WTC11 (cell line): ENCODE data around the gene ACBD3. TPM values are rescaled to one million over a fixed set of nuclear protein-coding genes. Genes with fewer than 3 reads are reported as not detected.

Experiments
- ATAC-seq: fragments of 200-7000 bp; cut with Tn5 transposase; 2 replicates; pipeline ENCODE4 v1.10.0; 2021; ENCODE audit warnings: mild to moderate bottlenecking, moderate library complexity
- CTCF ChIA-PET: fragments of 300-600 bp; sonication (Branson Sonifier 250); formaldehyde crosslinking; loops from one replicate; lab custom pipeline; 2021; ENCODE audit warnings: antibody characterized with exemption; lab: Charles Lee
- POLR2A ChIA-PET: fragments of 350-600 bp; sonication (Branson Sonifier 250); formaldehyde crosslinking; loops from one replicate; lab custom pipeline; 2021; ENCODE audit warnings: antibody characterized with exemption; lab: Charles Lee
- DNase-seq: peaks from one replicate; pipeline ENCODE4 v3.0.0; 2021; ENCODE audit warnings: low spot score
- H3K27ac Mint-ChIP-seq: 2 replicates; pipeline ENCODE4 v1.8.0; 2021; ENCODE audit warnings: mixed read lengths
- H3K27me3 Mint-ChIP-seq: 2 replicates; pipeline ENCODE4 v1.8.0; 2021; ENCODE audit warnings: low read depth, mild to moderate bottlenecking, moderate library complexity, mixed read lengths
- H3K36me3 Mint-ChIP-seq: 2 replicates; pipeline ENCODE4 v1.8.0; 2021; ENCODE audit warnings: mixed read lengths
- H3K4me1 Mint-ChIP-seq: 2 replicates; pipeline ENCODE4 v1.8.0; 2022; ENCODE audit warnings: mixed read lengths
- H3K4me3 Mint-ChIP-seq: 2 replicates; pipeline ENCODE4 v1.8.0; 2021; ENCODE audit warnings: mild to moderate bottlenecking, moderate library complexity, mixed read lengths
- H3K9me3 Mint-ChIP-seq: 2 replicates; pipeline ENCODE4 v1.8.0; 2021; ENCODE audit warnings: mixed read lengths
- CBFB ChIP-seq: sonication (generic); formaldehyde crosslinking; IDR thresholded peaks from 2 replicates; pipeline ENCODE4 v1.8.1; 2022; ENCODE audit warnings: mild to moderate bottlenecking, low read depth, missing genetic modification reagents
- E2F1 ChIP-seq: sonication (generic); formaldehyde crosslinking; IDR thresholded peaks from 2 replicates; pipeline ENCODE4 v1.8.0; 2022; ENCODE audit warnings: mild to moderate bottlenecking, missing genetic modification reagents
- ESRRA ChIP-seq: sonication (generic); formaldehyde crosslinking; IDR thresholded peaks from 2 replicates; pipeline ENCODE4 v1.8.1; 2022; ENCODE audit warnings: mild to moderate bottlenecking, missing genetic modification reagents, borderline replicate concordance
- ETV6 ChIP-seq: sonication (generic); formaldehyde crosslinking; IDR thresholded peaks from 2 replicates; pipeline ENCODE4 v1.8.1; 2022; ENCODE audit warnings: mild to moderate bottlenecking, missing genetic modification reagents
- FOXJ3 ChIP-seq: sonication (generic); formaldehyde crosslinking; IDR thresholded peaks from 2 replicates; pipeline ENCODE4 v1.9.0; 2021; ENCODE audit warnings: missing genetic modification reagents, mild to moderate bottlenecking, borderline replicate concordance
- FOXP1 ChIP-seq: sonication (generic); formaldehyde crosslinking; IDR thresholded peaks from 2 replicates; pipeline ENCODE4 v1.8.0; 2022; ENCODE audit warnings: missing genetic modification reagents, mild to moderate bottlenecking, moderate library complexity, borderline replicate concordance
- GTF2I ChIP-seq: fragments of 250-450 bp; sonication (Bioruptor Pico); conservative IDR thresholded peaks from 2 replicates; pipeline ENCODE4 v1.4.0; 2021; ENCODE audit warnings: mild to moderate bottlenecking
- HMGA2 ChIP-seq: fragments of 250-450 bp; sonication (Bioruptor Pico); IDR thresholded peaks from 2 replicates; pipeline ENCODE4 v1.4.0; 2021; ENCODE audit warnings: mild to moderate bottlenecking, moderate library complexity
- KAT7 ChIP-seq: sonication (generic); formaldehyde crosslinking; IDR thresholded peaks from 2 replicates; pipeline ENCODE4 v1.8.1; 2023; ENCODE audit warnings: missing genetic modification reagents, mild to moderate bottlenecking, borderline replicate concordance
- NR1H2 ChIP-seq: sonication (generic); formaldehyde crosslinking; IDR thresholded peaks from 2 replicates; pipeline ENCODE4 v1.9.0; 2021; ENCODE audit warnings: mild to moderate bottlenecking, moderate library complexity, missing genetic modification reagents
- NR2C2 ChIP-seq: sonication (generic); formaldehyde crosslinking; IDR thresholded peaks from 2 replicates; pipeline ENCODE4 v1.8.0; 2022; ENCODE audit warnings: mild to moderate bottlenecking, missing genetic modification reagents
- PRDM15 ChIP-seq: sonication (generic); formaldehyde crosslinking; IDR thresholded peaks from 2 replicates; pipeline ENCODE4 v1.8.0; 2022; ENCODE audit warnings: missing genetic modification reagents
- SMAD4 ChIP-seq: sonication (generic); formaldehyde crosslinking; IDR thresholded peaks from 2 replicates; pipeline ENCODE4 v1.8.0; 2022; ENCODE audit warnings: mild to moderate bottlenecking, missing genetic modification reagents
- SOX15 ChIP-seq: fragments of 250-450 bp; sonication (Bioruptor Pico); IDR thresholded peaks from 2 replicates; pipeline ENCODE4 v1.9.0; 2021; ENCODE audit warnings: mild to moderate bottlenecking
- TCF7 ChIP-seq: sonication (generic); formaldehyde crosslinking; IDR thresholded peaks from 2 replicates; pipeline ENCODE4 v1.8.0; 2022; ENCODE audit warnings: mild to moderate bottlenecking, low read depth, missing genetic modification reagents, moderate library complexity
- TEAD4 ChIP-seq: sonication (generic); formaldehyde crosslinking; IDR thresholded peaks from 2 replicates; pipeline ENCODE4 v1.8.0; 2022; ENCODE audit warnings: mild to moderate bottlenecking, missing genetic modification reagents
- TP53 ChIP-seq: sonication (generic); formaldehyde crosslinking; IDR thresholded peaks from 2 replicates; pipeline ENCODE4 v1.8.1; 2023; ENCODE audit warnings: mild to moderate bottlenecking, missing genetic modification reagents
- ZNF138 ChIP-seq: sonication (generic); formaldehyde crosslinking; conservative IDR thresholded peaks from 2 replicates; pipeline ENCODE4 v1.8.1; 2022; ENCODE audit warnings: mild to moderate bottlenecking, moderate library complexity, missing genetic modification reagents
- ZNF396 ChIP-seq: fragments of 250-450 bp; sonication (Bioruptor Pico); IDR thresholded peaks from 2 replicates; pipeline ENCODE4 v1.8.0; 2021; ENCODE audit warnings: mild to moderate bottlenecking, moderate library complexity, borderline replicate concordance
- ZNF671 ChIP-seq: fragments of 250-450 bp; sonication (Bioruptor Pico); IDR thresholded peaks from 2 replicates; pipeline ENCODE4 v1.8.0; 2021; ENCODE audit warnings: mild to moderate bottlenecking
- total RNA-seq: library from RNA; stranded (reverse); gene quantifications from 3 replicates; pipeline ENCODE4 v1.2.3, GENCODE V29; 2021
- TF ChIP-seq, protein P1 (sequence below): sonication (generic); formaldehyde crosslinking; conservative IDR thresholded peaks from 2 replicates; pipeline ENCODE4 v1.8.1; 2023; ENCODE audit warnings: mild to moderate bottlenecking, low read depth, missing genetic modification reagents, moderate library complexity
- TF ChIP-seq, protein P2 (sequence below): fragments of 250-450 bp; sonication (Bioruptor Pico); IDR thresholded peaks from 2 replicates; pipeline ENCODE4 v2.1.2; 2022; ENCODE audit warnings: mild to moderate bottlenecking, moderate library complexity
- TF ChIP-seq, protein P3 (sequence below): sonication (generic); formaldehyde crosslinking; IDR thresholded peaks from 2 replicates; pipeline ENCODE4 v1.8.1; 2022; ENCODE audit warnings: mild to moderate bottlenecking, moderate library complexity, missing genetic modification reagents
- TF ChIP-seq, protein P4 (sequence below): sonication (generic); formaldehyde crosslinking; IDR thresholded peaks from 2 replicates; pipeline ENCODE4 v1.8.0; 2022; ENCODE audit warnings: mild to moderate bottlenecking, missing genetic modification reagents

ACBD3 gene
- total RNA-seq, 1 experiment from 2014 or later = 38.9 TPM

DNA sequence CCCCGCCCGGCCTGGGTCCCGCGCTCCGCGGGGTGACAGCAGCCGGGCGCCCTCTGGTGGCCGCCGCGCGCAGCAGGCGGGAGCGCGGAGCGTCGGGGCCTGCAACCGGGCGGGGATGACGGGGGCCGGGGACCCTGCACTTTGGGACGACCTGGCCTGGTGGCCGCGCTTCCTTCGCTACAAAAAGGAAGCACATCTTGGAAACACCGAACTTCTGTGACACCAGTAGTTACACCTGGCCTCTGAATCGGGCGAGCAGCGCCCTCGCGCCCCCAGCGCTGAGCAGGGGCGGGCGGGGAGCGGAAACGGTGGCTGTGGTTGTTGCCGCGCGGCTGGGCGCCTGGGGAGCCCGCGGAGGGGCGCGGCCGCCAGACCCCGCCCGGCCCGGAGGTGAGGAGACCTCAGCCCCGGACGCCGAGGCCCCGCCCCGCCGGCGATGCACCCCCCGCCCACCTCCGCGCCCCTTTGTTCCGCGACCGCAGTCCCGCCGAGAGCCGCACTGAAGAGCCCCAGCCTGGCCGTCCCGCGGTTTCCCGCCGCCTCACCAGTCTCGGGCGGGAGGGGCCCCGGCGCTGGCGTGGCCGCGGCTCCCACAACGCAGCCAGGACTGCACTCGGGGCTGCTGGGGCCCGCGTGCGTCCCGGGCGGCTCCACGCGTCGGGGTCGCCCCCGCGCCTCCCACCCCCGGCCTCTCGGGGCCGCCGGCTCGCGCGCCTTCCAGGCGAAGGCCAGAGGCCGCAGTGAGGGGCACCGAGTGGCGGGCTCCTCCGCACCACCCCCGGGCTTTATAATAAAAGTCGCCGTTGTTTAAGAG lies 64.7 kb downstream of the ACBD3 start (continued):
- TF ChIP-seq HMGA2 = no peak
- peak; percentile 97 for TF ChIP-seq KAT7 (CRISPR knock-in tag)
- TF ChIP-seq, protein P1, sequence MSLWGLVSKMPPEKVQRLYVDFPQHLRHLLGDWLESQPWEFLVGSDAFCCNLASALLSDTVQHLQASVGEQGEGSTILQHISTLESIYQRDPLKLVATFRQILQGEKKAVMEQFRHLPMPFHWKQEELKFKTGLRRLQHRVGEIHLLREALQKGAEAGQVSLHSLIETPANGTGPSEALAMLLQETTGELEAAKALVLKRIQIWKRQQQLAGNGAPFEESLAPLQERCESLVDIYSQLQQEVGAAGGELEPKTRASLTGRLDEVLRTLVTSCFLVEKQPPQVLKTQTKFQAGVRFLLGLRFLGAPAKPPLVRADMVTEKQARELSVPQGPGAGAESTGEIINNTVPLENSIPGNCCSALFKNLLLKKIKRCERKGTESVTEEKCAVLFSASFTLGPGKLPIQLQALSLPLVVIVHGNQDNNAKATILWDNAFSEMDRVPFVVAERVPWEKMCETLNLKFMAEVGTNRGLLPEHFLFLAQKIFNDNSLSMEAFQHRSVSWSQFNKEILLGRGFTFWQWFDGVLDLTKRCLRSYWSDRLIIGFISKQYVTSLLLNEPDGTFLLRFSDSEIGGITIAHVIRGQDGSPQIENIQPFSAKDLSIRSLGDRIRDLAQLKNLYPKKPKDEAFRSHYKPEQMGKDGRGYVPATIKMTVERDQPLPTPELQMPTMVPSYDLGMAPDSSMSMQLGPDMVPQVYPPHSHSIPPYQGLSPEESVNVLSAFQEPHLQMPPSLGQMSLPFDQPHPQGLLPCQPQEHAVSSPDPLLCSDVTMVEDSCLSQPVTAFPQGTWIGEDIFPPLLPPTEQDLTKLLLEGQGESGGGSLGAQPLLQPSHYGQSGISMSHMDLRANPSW = no peak
- TF ChIP-seq TEAD4 (CRISPR knock-in tag) = no peak
- TF ChIP-seq, protein P2, sequence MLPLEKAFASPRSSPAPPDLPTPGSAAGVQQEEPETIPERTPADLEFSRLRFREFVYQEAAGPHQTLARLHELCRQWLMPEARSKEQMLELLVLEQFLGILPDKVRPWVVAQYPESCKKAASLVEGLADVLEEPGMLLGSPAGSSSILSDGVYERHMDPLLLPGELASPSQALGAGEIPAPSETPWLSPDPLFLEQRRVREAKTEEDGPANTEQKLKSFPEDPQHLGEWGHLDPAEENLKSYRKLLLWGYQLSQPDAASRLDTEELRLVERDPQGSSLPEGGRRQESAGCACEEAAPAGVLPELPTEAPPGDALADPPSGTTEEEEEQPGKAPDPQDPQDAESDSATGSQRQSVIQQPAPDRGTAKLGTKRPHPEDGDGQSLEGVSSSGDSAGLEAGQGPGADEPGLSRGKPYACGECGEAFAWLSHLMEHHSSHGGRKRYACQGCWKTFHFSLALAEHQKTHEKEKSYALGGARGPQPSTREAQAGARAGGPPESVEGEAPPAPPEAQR (CRISPR knock-in tag) = no peak
- no peak for TF ChIP-seq ZNF671 (CRISPR knock-in tag)
- TF ChIP-seq, protein P3, sequence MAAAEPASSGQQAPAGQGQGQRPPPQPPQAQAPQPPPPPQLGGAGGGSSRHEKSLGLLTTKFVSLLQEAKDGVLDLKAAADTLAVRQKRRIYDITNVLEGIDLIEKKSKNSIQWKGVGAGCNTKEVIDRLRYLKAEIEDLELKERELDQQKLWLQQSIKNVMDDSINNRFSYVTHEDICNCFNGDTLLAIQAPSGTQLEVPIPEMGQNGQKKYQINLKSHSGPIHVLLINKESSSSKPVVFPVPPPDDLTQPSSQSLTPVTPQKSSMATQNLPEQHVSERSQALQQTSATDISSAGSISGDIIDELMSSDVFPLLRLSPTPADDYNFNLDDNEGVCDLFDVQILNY (CRISPR knock-in tag) = peak; percentile 69
- TF ChIP-seq, protein P4, sequence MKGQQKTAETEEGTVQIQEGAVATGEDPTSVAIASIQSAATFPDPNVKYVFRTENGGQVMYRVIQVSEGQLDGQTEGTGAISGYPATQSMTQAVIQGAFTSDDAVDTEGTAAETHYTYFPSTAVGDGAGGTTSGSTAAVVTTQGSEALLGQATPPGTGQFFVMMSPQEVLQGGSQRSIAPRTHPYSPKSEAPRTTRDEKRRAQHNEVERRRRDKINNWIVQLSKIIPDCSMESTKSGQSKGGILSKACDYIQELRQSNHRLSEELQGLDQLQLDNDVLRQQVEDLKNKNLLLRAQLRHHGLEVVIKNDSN = no peak
- peak; percentile 78; the same call in 1 of the 2 replicates for TF ChIP-seq ETV6 (CRISPR knock-in tag)
- TF ChIP-seq TP53 (CRISPR knock-in tag) = peak; percentile 82; the same call in 1 of the 2 replicates
- no peak for TF ChIP-seq PRDM15 (CRISPR knock-in tag)
- TF ChIP-seq ZNF396 (CRISPR knock-in tag) = no peak
- no peak for TF ChIP-seq SOX15 (CRISPR knock-in tag)
- TF ChIP-seq ZNF138 (CRISPR knock-in tag) = 0 out of 2 replicates have a peak, but pooled peaks have one; percentile 16
- TF ChIP-seq CBFB (CRISPR knock-in tag) = 0 out of 2 replicates have a peak, but pooled peaks have one; percentile 19

GRCh38 chr1:226121049-226121586 lies 65.4 kb downstream of the ACBD3 start:
- TF ChIP-seq TCF7 (CRISPR knock-in tag) = peak; percentile 10; the same call in 1 of the 2 replicates
- no peak for TF ChIP-seq GTF2I (CRISPR knock-in tag)
- no peak for TF ChIP-seq NR2C2 (CRISPR knock-in tag)
- no peak for TF ChIP-seq SMAD4 (CRISPR knock-in tag)
- no peak for TF ChIP-seq ESRRA
- TF ChIP-seq FOXJ3 (CRISPR knock-in tag) = no peak
- TF ChIP-seq NR1H2 = no peak
- TF ChIP-seq E2F1 (CRISPR knock-in tag) = no peak
- peak; percentile 44; the same call in 1 of the 2 replicates for TF ChIP-seq FOXP1 (CRISPR knock-in tag)
- Mint-ChIP-seq H3K9me3 (no peaks in the 10 kb centered on the region), H3K27me3 (peaks cover 20% of the 10 kb centered on the region), H3K36me3 (peaks cover under 1% of the 10 kb centered on the region), H3K4me1 (peaks cover 49% of the 10 kb centered on the region), H3K27ac (peak overlapping the region; percentile 88), H3K4me3 (peak overlapping the region; percentile 71)
- ChIA-PET POLR2A (interaction anchor here (1.4 kb wide), 1 partner anchor 10 kb away, joined by 4 read pairs; no protein-coding TSS in a partner anchor), CTCF (interaction anchor here (0.9 to 5.8 kb wide), 10 partner anchors 10 to 646 kb away, joined by 3 to 49 read pairs (median 5); partner anchors contain the start of gene H3-3A)
- DNase-seq (no peak), ATAC-seq (no peak)
